CD4-positive, alpha-beta T cell treated with Interleukin-21 for 1 hour (primary cell): ENCODE data around the gene KCNJ18.
"Not testable (repeated sequence)": the region's sequence is repeated elsewhere in the genome, so short reads cannot be mapped to it uniquely, and the experiment has no call there.

ENCODE experiments used
- DNase-seq: peaks from one replicate; pipeline ENCODE4 v3.0.0-alpha.2; 2020

KCNJ18 gene

DNA sequence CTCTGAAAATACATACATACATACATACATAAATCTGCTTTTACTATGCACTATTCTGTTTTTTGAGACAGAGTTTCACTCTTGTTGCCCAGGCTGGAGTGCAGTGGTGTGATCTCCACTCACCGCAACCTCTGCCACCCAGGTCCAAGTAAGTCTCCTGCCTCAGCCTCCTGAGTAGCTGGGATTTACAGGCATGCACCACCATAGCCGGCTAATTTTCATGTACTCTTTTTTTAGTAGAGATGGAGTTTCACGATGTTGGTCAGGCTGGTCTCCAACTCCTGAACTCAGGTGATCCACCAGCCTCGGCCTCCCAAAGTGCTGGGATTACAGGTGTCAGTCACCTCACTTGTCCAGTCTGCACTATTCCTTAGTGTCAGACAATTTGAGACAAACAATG, 20.5 kb upstream of the KCNJ18 start:
- DNase-seq, result not testable (repeated sequence)

DNA sequence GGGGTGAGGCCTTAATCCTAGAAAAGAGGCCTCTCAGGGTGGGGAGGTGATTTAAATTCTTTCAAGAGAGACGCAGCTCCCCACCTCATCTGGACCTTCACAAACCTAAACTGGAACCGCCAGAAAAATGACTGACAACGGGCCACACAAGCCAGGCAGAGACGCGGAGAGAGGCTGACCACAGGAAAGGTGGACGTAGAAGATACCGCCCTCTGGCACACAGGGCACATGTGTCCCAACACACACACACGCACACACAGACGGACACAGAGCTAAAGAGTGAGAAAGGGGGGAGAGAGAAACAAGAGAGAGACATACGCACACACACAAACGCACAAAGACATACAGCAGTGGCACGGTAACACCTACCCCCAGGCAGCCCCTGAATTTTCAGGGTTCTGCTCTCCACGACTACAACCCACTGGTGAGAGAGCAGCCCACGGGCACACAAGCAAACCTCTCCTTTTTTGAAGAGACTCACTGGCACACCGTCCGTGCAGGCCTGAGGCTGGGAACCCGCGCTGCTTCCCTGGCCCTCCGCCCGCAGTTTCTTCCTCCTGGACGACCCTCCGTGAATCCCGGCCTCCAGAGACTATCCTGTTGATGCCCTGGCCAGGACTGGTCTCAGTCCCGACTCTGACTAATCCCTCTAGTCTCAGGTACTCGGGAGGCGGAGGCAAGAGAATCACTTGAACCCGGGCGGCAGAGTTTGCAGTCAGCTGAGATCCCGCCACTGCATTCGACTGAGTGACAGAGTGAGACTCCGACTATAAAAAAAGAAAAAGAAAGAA, 18.7 kb upstream of the KCNJ18 start:
- DNase-seq, result not testable (repeated sequence)

DNA sequence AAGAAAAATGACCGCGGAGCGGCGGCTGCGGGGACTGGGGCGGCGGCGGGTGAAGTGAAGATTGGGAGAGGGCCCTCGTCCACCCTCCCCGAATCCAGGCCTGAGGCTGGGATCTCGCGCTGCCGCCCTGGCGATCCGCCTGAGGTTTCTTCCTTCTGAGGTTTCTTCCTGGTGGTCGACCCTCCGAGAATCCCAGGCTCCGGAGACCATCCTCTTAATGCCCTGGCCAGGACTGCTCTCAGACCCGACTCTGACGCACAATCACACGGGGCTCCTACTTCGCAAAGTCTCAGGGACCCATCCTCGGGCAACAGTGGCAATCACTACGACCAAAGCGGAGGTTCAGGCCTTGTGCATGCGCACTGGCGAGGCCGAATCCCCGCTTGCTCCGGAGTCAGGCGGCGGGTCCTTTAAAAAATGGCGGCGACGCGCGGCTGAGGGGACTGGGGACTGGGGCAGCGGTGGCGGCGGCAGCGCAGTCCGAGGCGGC, 18.0 kb upstream of the KCNJ18 start:
- DNase-seq, result no peak

DNA sequence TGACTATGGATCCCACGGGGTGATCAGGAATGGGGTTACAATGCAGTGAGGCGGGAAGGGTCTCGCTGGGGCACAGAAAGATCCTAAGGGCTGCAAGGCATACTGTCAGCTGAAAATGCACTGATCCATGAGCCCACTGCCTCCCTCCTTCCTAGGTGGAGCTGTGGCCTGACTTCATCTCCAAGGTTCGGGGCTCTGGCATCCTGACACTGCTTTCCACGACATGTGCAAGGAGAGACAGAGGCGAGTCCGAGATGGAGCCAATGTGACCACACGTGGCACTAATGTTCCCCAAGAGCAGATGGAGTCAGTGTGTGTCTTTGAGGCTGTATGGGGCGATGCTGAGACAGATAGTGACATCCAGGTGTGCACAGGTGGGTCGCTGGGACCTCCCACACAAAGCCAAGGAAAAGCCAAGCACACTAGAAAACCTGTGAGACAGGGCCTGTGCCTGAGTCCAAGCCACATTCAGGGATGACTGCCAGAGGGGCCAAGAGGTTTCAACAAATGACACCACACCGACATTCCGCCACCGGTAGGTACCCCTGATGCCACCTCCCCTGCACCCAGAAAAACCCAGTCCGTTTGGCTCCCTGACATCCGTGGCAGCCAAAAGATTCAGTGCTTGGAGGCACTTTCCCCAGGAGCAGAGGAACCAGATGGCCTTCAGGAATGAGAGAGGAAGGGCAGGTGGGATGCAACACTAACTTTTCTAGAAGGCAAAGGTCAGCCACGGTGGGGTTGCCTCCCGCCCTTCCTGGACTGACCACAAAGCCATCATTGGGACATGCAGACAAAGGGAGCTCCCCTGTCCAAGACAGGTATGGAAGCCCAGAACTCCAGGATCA, 17.2 kb upstream of the KCNJ18 start:
- not testable (repeated sequence) for DNase-seq

DNA sequence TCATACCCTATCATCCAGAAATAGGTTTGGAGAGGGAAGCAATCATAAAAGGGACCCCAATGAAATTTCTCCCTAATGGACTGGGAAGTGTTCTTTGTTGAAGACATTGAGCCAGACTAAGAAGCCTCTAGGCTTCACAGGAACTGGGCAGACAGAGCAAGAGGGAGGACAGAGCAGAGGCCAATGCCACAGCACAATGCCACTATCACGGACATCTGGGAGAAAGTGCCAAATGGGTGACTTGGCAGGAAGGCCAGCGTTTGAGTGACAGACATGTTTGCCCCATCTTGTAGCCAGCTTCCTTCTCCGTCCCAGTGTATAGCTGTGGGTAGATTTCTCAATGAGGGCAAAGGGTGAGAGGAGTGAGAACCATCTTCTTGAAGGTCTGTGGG, 16.6 kb upstream of the KCNJ18 start:
- not testable (repeated sequence) for DNase-seq

DNA sequence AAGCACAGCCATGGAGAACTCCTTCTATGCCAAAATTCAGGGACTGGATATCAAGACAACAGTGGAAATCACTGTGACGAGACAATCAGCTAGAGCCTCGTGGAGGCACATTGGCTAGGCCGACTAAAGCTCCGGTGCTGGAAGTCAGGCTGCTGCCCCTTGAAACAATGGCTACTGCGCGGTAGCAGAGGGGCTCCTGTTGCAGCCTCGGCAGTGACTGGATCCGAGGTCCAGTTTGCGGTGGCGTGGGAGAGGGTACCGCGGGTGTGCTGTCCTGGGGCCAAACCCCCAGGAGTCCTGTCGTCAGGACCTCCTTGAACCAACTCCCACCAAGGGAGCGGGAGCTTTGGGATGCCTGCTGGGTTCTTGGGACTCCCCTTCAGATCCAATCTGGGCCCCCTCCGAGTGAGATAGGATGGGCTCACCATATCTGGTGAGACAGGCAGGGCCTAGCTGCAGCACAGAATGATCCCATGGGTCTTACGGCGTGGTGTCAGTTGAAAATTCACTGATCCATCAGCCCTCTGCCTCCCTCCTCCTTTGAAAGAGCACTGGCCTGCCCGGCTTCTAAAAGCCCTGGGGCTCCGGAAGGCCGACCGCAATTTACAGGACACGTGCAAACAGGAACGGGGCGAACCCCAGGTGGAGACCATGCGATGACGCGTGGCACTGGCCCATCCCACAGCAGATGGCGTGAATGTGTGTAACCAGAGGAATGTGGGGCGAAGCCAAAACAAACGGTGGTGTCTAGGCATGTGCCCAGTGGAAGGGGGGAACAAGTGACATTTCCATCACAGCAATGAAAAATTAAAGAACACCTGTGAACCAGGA, 15.8 kb upstream of the KCNJ18 start:
- DNase-seq, result no peak

DNA sequence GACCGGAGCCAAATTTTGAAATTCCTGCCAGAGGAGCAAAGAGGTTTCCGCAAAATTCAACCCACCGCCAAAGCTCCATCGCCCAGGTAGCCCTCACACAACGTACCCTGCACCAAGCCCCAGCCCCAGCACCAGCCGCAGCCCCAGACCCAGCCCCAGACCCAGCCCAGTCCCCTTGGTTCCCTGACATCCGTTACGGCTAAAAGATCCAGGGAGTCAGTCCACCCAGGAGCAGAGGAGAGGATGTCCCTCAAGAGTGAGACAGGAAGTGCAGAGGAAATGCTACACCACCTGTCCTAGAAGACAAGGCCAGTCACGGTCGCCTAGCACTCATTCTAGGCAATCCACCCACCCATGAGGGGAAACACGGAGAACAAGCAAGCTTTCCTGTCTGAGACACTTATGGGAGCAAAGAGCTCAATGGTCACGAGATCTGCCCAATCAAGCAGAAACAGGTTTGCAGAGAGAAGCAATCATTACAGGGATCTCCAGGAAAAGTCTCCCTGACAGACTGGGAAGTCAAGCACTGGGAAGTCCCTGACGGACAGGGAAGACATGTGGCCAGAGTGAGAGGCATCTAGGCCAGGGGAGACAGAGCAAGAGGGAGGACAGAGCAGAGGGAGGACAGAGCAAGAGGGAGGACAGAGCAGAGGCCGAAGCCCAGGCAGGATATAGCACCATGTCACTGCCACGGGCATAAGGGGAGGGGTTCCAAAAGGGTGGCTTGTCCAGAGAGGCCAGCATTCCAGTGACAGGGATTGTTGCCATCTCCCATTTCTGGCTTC, 15.0 kb upstream of the KCNJ18 start:
- no peak for DNase-seq

DNA sequence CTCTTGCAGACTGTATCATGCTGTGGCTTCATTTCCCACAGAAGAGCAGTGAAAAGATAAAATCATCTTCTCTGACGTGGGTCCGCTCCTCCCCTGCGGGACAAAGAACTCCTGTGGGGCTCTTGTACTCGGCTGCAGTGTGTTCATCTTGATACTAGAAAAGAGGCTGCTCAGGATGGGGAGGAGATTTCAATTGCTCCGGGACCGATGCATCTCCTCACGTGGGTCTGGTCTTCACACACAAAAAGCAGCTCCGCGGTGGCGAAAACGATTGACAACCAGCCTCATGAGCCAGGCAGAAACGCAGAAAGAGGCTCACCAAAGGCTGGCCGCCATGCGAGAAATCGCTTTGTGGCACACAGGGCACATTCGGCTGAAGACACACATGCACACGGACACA, 14.4 kb upstream of the KCNJ18 start:
- no peak for DNase-seq

DNA sequence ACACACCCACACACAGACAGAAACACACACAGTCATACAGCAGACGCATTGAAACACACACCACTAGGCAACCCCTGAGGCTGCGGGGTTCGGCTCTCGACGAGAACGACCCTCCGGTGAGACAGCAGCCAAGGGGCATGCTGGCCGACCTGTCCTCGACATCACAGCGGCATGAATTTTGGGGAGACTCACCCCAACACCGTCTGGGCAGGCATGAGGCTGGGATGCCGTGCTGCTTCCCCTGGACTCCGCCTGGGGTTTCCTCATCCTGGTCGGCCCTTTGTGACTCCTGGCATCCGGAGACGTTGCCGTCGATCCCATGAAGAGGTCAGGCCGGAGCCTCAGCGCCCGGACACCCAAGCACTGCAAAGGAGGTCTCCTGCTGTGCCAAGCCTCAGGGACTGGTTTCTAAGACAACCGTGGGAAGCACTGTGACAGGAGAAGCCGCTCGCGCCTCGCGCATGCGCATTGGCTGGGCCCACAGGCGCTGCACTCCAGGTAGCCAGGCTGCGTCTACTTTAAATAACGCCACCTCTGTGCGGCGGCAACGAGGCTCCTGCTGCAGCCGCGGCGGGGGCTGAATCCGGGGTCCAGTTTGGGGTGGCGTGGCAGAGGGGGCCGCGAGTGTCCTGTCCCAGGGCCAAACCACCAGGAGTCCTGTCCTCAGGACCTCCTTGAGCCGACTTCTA, 13.8 kb upstream of the KCNJ18 start:
- DNase-seq, result no peak

DNA sequence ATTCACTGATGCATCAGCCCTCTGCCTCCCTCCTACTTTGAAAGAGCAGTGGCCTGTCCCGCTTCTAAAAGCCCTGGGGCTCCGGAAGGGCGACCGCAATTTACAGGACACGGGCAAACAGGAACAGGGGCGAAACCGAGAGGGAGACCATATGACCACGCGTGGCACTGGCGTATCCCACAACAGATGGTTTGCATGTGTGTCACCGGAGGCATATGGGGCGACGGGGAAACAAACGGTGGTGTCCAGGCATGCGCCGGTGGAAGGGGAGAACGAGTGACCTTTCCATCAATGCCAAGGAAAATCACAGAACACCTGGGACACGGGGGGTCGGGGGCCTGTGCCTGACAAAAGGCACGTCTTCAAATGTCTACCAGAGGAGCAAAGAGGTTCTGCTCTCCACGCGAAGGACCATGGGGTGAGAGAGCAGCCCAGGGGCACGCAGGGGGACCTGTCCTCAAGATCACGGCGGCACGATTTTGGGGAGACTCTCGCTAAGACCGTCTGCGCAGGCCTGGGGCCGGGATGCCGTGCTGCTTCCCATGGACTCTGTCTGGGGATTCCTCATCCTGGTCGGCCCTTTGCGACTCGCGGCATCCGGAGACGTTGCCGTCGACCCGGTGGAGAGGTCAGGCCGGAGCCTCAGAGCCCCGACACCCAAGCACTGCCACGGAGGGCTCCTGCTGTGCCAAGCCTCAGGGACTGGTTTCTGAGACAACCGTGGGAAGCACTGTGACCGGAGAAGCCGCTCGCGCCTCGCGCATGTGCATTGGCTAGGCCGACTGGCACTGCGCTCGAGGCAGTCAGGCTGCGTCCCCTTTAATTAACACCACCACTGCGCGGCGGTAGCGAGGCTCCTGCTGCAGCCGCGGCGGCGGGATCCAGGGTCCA, 12.8 kb upstream of the KCNJ18 start:
- DNase-seq, result no peak

DNA sequence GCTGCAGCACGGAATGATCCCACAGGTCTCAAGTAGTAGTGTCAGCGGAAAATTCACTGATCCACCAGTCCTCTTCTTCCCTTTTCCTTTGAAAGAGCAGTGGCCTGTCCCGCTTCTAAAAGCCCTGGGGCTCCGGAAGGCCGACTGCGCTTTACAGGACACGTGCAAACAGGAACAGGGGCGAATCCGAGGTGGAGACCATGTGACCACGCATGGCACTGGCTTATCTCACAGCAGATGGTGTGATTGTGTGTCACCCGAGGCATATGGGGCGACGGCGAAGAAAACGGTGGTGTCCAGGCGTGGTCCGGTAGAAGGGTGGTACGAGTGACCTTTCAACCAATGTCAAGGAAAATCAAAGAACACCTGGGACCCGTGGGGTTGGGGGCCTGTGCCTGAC, 12.0 kb upstream of the KCNJ18 start:
- no peak for DNase-seq

DNA sequence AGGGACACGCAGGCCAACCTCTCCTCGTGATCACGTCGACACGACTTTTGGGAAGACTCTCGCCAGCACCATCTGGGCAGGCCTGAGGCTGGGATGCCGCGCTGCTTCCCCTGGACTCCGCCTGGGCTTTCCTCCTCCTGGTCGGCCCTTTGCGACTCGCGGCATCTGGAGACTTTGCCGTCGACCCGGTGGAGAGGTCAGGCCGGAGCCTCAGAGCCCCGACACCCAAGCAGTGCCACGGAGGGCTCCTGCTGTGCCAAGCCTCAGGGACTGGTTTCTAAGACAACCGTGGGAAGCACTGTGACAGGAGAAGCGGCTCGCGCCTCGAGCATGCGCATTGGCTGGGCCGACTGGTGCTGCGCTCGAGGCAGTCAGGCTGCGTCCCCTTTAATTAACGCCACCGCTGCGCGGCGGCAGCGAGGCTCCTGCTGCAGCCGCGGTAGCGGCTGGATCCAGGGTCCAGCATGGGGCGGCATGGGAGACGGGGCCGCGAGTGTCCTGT, 11.4 kb upstream of the KCNJ18 start:
- not testable (repeated sequence) for DNase-seq

DNA sequence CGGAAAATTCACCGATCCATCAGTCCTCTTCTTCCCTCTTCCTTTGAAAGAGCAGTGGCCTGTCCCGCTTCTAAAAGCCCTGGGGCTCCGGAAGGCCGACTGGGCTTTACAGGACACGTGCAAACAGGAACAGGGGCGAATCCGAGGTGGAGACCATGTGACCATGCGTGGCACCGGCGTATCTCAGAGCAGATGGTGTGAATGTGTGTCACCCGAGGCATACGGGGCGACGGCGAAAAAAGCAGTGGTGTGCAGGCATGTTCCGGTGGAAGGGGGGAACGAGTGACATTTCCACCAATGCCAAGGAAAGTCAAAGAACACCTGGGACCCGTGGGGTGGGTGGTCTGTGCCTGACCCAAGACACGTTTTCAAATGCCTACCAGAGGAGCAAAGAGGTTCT, 10.7 kb upstream of the KCNJ18 start:
- DNase-seq, result not testable (repeated sequence)

DNA sequence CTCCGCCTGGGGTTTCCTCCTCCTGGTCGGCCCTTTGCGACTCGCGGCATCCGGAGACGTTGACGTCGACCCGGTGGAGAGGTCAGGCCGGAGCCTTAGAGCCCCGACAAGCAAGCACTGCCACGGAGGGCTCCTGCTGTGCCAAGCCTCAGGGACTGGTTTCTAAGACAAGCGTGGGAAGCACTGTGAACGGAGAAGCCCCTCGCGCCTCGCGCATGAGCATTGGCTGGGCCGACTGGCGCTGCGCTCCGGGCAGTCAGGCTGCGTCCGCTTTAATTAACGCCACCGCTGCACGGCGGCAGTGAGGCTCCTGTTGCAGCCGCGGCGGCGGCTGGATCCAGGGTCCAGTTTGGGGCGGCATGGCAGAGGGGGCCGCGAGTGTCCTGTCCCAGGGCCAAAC, 10.2 kb upstream of the KCNJ18 start:
- DNase-seq, result not testable (repeated sequence)

DNA sequence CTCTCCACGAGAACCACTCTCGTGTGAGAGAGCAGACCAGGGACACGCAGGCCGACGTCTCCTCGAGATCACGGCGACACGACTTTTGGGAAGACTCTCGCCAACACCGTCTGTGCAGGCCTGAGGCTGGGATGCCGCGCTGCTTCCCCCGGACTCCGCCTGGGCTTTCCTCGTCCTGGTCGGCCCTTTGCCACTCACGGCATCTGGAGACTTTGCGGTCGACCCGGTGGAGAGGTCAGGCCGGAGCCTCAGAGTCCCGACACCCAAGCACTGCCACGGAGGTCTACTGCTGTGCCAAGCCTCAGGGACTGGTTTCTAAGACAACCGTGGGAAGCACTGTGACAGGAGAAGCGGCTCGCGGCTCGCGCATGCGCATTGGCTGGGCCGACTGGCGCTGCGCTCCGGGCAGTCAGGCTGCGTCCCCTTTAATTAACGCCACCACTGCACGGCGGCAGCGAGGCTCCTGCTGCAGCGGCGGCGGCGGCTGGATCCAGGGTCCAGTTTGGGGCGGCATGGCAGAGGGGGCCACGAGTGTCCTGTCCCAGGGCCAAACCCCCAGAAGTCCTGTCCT, 9.1 kb upstream of the KCNJ18 start:
- not testable (repeated sequence) for DNase-seq

DNA sequence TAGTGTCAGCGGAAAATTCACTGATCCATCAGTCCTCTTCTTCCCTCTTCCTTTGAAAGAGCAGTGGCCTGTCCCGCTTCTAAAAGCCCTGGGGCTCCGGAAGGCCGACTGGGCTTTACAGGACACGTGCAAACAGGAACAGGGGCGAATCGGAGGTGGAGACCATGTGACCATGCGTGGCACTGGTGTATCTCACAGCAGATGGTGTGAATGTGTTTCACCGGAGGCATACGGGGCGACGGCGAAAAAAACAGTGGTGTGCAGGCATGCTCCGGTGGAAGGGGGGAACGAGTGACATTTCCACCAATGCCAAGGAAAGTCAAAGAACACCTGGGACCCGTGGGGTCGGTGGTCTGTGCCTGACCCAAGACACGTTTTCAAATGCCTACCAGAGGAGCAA, 8.4 kb upstream of the KCNJ18 start:
- not testable (repeated sequence) for DNase-seq

DNA sequence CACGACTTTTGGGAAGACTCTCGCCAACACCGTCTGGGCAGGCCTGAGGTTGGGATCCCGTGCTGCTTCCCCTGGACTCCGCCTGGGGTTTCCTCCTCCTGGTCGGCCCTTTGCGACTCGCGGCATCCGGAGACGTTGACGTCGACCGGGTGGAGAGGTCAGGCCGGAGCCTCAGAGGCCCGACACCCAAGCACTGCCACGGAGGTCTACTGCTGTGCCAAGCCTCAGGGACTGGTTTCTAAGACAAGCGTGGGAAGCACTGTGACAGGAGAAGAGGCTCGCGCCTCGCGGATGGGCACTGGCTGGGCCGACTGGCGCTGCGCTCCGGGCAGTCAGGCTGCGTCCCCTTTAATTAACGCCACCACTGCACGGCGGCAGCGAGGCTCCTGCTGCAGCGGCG, 7.9 kb upstream of the KCNJ18 start:
- DNase-seq, result not testable (repeated sequence)

DNA sequence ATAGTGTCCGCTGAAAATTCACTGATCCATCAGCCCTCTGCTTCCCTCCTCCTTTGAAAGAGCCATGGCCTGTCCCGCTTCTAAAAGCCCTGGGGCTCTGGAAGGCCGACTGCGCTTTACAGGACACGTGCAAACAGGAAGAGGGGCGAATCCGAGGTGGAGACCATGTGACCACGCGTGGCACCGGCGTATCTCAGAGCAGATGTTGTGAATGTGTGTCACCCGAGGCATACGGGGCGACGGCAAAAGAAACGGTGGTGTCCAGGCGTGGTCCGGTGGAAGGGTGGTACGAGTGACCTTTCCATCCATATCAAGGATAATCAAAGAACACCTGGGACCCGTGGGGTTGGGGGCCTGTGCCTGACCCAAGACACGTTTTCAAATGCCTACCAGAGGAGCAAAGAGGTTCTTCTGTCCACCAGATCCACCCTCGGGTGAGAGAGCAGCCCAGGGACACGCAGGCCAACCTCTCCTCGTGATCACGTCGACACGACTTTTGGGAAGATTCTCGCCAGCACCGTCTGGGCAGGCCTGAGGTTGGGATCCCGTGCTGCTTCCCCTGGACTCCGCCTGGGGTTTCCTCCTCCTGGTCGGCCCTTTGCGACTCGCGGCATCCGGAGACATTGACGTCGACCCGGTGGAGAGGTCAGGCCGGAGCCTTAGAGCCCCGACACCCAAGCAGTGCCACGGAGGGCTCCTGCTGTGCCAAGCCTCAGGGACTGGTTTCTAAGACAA, 7.1 kb upstream of the KCNJ18 start:
- DNase-seq, result not testable (repeated sequence)
